GM12872 (cell line): Measurements from ENCODE around the gene FBXW9.

Experiments
- CTCF ChIP-seq: IDR thresholded peaks from 3 replicates; pipeline ENCODE4 v1.5.1; 2011; ENCODE audit warnings: low read depth, mild to moderate bottlenecking, low read length, moderate library complexity; ENCODE audit not compliant: insufficient read depth

FBXW9 gene

GRCh38 chr19:12706332-12706718, 9.9 kb upstream of the FBXW9 start:
- TF ChIP-seq CTCF, result no peak

GRCh38 chr19:12705654-12706331, 9.4 kb upstream of the FBXW9 start:
- TF ChIP-seq CTCF, result no peak

- TF ChIP-seq CTCF, result no peak
Measured at GRCh38 chr19:12705169-12705568, 8.7 kb upstream of the FBXW9 start.

GRCh38 chr19:12703046-12703445, 6.6 kb upstream of the FBXW9 start:
- no peak for TF ChIP-seq CTCF

- no peak for TF ChIP-seq CTCF
Measured at GRCh38 chr19:12701596-12702282, 5.3 kb upstream of the FBXW9 start.

GRCh38 chr19:12698138-12698537, 1.7 kb upstream of the FBXW9 start:
- TF ChIP-seq CTCF, result no peak

GRCh38 chr19:12695997-12696365, 450 bp downstream of the FBXW9 start:
- no peak for TF ChIP-seq CTCF
